GM19467 (cell line): ENCODE results near the gene HS1BP3.

ENCODE experiments used
- ATAC-seq: cut with Tn5 transposase; IDR thresholded peaks from one replicate; pipeline ENCODE4 v1.9.1; 2021; ENCODE audit warnings: mild to moderate bottlenecking, moderate library complexity; ENCODE audit not compliant: unreplicated experiment

HS1BP3 gene

DNA sequence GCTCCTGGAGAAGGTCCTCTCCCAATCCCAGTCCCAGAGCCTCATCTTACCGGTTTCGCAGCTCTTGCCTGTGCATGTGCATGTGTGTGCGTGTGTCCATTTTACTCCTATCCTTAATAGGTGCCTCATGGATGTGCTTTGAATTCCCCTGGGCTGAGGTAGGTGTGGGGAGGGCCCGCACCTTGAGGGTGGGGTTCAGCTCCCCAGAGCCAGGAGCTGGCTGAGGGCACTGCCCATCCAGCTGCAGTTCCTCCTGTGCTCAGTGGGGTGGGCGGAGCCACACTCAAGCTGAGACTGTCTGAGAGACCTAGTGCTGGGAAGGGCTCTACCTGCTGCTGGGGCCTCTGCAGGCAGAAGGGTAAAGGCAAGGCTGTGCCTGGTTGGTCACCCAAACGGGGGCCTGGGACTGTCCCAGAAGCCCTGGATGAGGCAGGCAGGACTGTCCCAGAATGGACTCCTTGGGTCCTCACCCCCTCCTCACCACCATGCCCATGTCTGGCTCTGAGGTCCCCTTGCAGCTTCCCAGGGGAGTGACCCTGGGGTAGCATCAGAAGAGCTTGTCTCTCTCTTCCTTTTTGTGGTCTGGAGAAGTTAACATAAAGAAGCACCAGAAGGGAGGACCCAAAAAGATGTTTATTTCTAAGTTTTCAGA lies 24.9 kb upstream of the HS1BP3 start:
- ATAC-seq: peak; percentile 45

DNA sequence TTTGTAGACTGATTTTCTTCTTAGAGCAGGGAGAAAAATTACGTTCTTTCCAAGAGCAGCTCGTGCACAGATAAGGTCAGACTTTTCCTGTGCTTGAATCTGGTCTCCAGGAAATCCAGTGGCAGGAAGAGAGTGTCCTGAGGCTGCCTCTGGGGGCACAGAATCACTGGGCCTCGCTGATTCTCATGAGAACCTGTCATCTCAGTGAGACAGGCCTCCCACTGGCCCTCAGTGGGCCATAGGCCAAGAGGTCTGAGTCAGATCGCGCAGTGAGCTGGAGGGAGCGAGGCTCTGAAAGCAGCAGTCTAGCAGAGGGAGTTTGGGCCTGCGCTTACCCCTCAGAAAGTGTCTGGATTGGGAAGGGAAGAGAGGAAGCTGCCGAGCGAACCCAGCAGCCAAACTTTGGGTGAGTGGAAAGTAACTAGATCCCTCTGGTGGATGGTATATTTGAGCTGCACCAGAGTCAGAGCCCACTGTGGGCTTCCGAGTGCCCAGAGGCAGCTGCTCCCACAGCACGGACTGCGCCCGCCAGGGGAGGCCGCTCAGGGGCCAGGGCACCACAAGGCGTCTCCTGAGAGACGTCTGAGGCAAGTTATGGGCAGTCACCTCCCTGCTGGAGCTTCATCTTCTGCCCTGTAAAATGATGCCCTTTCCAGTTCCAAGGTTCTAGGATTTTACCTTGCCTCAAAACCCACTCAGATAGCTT lies 24.2 kb upstream of the HS1BP3 start:
- no peak for ATAC-seq

DNA sequence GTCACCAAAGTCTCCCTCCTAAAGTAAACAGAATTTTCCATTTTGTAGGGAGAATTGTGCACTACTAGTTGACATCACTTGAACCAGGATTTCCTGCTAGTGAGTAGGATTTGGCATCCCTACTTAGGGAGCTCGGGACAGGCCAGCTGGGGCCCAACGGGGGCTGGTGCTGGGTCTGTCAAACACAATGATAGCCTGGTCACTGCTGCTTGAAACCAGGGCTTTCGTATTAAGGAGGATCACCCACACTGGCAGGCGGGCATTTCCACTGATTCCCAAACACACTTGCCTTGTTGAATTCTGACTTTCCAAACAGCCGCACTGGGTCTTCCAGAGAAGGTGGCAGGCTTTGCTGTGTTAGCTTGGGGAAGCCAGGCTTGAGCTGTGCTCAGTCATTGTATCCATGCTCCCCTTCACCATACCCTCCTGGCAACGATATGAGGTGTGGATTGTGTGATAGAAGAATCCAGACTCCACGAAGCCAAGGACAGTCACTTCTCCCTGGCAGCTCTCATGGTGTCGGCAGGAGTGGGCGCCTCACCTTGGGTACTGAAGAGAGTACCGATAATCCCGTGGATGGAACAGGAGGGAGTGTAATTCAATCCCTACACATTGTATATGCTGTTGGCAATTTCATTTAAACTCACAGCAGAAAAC lies 23.5 kb upstream of the HS1BP3 start:
- ATAC-seq: no peak

DNA sequence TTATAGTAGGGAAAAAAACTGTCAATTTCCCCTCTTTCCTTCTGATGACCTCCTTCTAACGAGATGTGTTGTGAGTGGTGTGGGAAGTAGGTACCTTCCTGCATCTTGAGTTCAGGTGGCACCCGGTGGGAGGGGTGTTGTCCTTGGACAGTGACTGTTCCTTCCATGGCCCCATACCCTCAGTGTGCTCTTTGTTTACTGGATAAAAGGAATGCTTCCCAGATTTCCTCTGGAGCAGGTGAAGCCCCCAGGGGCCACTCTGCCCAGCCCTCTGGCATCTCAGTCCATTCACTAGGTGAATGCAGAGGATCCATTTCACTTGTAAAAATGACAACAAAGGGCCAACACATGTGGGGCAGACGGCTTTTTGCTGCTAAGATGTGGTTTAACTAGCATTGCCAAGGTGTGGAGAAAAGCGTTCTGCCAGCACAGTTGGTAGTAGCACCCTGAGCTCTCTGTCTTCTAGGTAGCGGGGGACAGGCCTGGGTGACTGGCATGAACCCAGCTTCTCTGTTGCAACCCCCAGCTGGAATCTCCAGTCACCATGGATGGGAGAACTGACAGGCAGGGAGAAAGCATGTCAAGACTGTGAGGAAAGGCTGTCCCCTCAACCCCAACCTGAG lies 22.9 kb upstream of the HS1BP3 start:
- no peak for ATAC-seq

DNA sequence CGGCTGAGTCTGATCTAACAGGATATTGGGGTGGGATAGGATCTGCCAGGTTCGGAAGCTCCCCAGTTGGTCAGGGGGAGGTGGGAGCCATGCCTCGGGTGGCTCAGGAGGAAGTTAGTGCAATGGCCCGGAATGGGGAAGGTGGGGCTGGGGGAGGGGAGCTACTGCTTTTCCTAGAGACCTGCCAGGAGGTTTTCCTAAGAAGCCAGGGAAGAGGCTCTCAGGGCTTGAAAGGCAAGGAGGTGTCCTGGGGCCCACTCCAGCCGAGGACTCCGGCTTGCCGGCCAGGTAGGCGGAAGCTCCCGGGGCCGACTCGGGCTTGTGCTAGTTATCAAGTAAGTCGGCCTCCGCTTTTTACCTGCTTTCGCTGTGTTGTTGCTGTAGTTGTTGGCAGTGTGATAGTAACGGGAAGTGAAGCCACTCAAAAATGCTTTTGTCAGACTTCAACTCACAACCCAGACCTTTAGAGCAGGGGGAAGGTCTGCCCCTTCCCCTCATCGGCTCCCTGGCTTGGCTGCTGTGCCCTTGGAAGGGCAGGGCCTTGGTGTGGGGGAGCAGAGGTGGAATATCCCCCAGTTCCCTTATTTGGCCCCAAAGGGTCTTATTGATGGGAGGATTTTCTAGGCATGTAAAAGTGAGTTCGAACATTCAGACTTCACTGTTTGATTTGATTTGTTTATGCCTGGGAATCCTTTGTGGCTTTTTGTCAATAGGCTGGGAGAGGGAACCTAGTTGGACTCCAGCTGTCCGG lies 21.5 kb upstream of the HS1BP3 start:
- ATAC-seq: no peak

DNA sequence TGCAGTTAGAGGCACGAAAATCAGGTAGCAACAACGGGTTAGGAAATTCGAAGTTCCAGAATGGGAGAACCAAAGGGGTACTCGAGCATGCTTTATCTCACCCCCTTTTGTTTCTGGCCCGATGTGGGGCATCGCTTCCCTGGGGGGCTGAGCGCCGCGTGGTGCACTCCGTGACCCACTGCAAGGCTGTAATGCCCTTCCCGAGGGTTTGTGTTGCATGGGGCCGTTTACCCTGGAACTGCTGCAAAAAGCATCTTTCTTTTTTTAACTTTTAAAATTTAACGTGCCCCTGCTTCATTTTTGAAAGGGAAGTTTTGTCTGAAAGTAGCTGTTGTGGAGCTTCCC lies 20.8 kb upstream of the HS1BP3 start:
- ATAC-seq: no peak

DNA sequence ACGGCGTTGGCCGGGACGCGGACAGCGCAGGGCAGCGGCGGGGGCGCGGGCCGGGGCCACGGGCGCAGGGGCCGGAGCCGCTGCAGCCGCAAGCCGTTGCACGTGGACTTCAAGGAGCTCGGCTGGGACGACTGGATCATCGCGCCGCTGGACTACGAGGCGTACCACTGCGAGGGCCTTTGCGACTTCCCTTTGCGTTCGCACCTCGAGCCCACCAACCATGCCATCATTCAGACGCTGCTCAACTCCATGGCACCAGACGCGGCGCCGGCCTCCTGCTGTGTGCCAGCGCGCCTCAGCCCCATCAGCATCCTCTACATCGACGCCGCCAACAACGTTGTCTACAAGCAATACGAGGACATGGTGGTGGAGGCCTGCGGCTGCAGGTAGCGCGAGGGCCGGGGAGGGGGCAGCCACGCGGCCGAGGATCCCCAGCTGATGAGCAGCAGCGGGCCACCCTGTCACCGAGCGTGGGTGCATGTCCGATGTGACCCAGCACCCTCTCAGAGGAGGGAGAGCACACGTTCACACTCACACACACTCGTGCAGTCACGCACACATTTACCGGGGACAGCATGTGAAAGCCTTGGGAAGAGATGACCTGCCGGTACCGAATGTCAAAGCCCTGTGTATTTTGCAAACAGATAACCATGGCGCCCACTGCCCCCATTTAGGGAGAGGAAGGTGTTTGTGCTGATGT lies 20.3 kb upstream of the HS1BP3 start:
- ATAC-seq: no peak

DNA sequence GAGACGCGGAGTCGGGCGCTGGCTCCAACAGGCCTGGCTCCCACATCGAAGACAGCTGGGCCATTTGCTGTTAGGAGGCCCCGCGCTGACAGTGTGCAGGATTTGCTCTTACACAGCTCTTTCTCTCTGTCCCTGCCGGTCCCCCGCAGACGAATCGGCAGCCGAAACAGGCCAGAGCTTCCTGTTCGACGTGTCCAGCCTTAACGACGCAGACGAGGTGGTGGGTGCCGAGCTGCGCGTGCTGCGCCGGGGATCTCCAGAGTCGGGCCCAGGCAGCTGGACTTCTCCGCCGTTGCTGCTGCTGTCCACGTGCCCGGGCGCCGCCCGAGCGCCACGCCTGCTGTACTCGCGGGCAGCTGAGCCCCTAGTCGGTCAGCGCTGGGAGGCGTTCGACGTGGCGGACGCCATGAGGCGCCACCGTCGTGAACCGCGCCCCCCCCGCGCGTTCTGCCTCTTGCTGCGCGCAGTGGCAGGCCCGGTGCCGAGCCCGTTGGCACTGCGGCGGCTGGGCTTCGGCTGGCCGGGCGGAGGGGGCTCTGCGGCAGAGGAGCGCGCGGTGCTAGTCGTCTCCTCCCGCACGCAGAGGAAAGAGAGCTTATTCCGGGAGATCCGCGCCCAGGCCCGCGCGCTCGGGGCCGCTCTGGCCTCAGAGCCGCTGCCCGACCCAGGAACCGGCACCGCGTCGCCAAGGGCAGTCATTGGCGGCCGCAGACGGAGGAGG lies 19.6 kb upstream of the HS1BP3 start:
- no peak for ATAC-seq

DNA sequence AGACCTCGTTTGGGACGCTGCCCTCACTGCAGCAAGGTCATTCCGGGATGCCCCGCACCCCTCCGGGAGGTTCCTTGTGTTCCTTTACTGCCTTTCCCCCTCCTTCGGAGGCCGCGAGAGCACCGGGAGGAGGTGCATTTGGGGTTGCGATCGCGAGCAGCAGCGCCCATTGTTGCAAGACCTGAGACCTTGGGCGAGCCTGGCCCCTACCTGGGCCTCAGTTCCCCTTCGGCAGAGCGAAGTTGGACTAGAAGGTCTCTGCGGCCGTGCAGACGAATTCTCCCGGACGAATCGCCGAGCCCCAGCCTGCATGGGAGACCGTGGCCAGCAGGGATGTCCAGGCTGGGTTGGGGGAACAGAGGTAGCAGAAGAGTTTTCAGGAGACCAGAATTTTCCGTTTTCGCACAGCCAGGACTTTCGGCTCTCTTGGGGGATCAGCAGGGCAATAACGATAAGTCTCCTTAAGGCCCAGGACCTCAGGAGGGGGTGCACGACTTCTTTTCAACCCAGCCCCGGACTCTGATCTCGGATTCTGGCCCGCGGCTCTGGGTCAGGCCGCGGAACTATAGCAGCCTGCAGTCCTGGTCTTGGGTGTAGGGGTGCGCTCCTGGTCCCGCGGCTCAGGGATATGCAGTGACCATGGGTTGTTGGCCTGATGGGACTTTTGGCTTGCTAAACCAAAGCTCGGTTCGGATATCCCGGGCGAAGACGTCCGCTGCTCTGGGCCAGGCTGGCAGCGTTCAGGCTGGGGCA lies 18.8 kb upstream of the HS1BP3 start:
- ATAC-seq: no peak

DNA sequence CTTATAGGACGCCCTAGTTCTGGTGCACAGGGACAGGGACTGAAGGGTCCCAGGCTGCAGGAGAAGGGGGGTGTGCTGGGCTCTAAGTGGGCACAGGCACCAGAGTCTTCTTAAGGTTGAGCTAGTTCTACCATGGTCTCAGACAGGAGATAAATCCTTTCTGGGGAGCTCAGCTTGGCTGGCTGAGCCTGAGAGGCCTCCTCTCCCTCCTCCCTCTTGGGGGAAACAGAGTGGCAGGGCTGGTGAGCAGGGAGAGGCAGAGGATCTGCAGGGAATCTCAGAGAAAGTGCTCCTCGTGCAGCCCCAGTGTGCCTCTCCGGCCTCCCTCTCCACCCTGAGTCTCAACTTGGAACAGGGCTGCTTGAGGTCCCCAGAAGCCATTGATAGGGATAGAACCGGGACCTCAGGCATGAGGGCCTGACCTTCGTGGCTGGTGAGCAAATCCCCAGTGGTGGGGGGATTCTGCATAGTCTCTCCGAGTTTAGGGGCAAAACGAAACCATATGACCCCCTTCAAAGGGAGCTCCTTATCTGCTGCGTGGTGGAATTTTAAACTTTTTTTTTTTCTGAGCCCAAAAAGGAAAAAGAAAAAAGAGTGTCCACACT lies 18.1 kb upstream of the HS1BP3 start:
- no peak for ATAC-seq

DNA sequence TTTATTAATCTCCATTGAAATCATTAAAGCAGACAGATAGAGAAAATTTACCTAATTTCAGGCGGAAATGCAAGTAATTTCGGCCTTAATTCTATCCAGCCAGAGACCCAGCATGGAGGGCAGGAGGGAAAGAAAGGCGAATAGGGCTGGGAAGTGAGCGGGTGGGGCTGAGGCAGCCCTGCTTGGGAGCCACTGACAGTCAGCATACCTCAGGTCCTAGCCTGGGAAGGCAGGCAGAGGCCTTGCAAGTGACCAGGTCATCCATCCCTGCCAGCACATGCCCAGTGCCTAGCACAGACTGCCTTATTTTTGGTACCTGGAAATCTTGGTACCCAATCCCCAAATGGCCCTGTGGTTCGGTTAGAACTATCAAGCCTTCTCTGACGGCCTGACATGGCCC lies 17.6 kb upstream of the HS1BP3 start:
- ATAC-seq: no peak

DNA sequence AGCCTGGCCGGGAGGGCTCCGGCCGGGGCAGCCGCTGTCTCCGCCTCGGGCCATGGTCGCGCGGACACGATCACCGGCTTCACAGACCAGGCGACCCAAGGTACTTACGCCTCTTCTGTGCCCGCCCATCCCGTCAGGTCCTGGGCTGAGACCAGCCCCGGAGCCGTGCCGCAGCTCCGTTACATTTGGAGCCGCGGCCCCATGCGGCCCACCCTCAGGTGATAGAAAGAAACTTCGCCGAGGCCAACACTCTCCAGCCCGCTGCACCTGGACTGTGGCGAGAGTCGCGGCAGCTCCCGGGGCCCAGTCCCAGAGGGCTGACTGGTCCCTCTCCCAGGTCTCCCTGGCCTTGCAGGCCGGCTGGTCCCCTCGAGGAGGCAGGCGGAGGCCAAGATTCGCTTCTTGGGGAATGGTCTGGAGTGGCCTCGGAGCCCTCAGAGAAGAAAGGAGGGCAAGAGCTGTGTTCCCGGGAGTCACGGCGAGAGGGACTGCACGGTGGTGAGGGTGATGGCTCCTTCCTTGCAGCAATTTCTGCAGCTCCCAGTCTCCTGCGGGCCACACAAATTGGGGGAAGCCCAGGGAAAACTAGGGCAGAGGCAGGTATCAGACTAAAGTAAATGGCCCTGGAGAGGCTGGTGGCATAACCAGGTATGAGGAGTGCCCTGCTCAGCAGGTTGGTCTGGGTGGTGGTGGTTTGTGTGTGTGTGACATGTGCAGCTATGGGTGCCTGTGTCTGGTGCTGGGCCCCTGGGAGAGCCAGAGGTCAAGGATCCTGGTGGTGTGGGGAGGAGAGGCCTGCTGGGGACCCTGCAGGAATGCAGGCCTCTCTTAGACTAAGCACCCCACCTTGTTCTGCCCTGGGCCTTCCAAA lies 16.9 kb upstream of the HS1BP3 start:
- ATAC-seq: no peak

DNA sequence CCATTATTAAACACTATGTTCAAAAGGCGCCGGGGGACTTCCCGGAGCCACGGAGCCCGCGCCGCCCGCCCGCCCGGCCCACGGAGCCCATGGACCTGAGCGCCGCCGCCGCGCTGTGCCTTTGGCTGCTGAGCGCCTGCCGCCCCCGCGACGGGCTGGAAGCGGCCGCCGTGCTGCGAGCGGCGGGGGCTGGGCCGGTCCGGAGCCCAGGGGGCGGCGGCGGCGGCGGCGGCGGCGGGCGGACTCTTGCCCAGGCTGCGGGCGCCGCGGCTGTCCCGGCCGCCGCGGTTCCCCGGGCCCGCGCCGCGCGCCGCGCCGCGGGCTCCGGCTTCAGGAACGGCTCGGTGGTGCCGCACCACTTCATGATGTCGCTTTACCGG lies 16.2 kb upstream of the HS1BP3 start:
- no peak for ATAC-seq

DNA sequence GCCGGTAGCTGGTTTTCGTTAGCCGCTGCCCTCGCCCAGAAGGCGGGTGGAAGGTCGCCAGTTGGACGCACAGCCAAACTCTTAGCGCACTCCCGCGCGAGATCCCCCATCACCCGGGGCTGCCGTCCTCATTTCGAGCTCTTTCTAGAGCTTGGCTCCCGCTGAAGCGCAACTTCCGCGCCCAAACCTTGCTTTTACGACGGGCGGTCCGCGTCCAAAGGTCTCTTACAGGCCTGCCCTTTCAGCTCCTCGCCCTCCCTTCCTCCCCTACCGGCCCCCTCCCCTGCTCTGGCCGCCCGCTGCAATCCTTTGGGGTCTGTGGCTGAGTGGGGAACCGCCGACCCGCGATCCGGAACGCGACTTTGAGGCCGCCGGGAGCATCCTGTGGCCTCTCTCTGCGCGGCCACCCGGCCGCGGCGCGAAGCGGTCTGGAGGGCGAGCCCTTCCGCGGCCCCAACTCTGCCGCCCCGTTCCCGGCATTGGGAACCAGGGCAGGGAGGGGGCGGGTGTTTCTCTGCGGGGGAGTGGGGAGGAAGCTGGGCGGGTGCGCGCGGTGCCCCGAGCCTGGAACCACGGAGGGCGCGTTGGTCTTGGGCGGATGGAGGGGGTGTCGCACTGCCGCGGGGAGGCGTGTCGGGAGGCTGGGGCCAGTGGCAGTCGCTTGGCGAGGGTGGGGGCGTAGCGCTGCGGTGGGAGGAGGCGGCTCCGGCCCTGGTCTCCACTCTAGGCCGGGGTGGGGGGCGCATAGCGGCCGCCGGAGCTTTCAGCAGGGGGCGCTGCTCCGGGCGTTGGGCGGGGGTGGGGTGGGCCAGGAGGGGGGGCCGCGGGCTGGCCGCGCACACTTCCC lies 15.6 kb upstream of the HS1BP3 start, which contains the start of gene GDF7:
GDF7 (plus strand) TSS at position 841 of the 847 bp plus-strand sequence. CDS start 96 bp downstream, outside the sequence.
- ATAC-seq: no peak

DNA sequence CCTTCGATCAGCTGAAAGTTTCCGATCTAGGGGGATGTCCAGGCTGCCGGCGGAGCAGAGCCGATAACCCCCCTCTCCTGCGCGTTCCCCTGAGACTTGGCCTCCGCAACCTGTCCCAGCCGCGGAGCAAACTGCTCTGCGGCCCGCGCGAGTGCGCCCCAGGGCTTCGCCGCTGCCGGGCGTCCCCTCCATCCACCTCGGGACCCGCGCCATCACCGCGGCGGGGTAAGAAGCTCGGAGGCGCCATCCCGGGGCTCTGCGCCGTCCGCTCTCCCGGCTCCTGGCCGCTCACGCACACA lies 15.1 kb upstream of the HS1BP3 start:
- no peak for ATAC-seq

DNA sequence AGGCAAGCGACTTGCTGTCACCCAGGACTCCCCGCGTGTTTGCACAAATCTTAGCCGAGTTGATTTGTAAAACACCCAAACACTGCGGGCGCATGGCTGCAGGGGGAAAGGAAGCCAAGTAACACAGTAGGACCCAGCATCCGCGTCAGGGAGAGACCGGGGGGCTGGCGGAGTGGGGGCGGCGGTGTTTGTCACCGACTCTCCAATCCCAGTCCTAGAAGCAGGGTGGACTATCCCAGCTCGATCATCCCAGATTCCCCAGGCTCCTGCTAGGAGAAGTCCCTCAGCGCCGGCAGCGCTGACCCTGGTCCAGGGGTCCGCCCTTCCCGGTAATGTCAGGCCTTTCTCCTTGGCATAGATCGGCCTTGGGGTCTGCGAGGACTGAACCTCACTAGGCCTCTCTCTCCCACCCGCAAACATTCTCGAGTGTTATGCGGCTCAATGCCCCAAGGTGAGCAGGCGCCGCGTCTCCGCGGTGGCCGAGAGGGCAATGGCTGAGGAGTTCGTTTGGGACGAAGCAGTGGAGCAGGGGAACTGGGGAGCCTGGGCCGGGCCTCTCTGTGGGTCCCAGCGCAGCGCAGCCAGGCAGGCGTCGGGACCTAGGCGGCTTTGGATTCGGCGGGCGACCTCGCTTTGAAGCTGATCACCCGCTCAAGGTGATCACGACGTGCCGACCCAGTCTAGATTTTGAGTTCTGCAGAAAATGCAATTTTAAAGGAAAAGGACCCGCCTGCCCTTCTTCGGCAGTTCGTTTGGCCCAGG lies 14.5 kb upstream of the HS1BP3 start:
- no peak for ATAC-seq
